Smooth muscle cell (in vitro differentiated cells): ENCODE results near the gene MED27. TPM values are rescaled to one million over a fixed set of nuclear protein-coding genes. Genes with fewer than 3 reads are reported as not detected.

Experiments used
- DNase-seq: peaks from one replicate; lab custom pipeline; 2025; ENCODE audit not compliant: unreplicated experiment; lab: John Stamatoyannopoulos, UW
- H2AFZ ChIP-seq: fragments of 200-600 bp; sonication (generic); 2 replicates; pipeline ENCODE4 v1.6.0; 2016; ENCODE audit warnings: antibody characterized with exemption, low read depth, mild to moderate bottlenecking
- H3F3A ChIP-seq: fragments of 200-600 bp; sonication (generic); 2 replicates; pipeline ENCODE4 v1.6.0; 2017; ENCODE audit warnings: antibody characterized with exemption, low read depth
- H3K27ac ChIP-seq: fragments of 200-600 bp; sonication (generic); 2 replicates; pipeline ENCODE4 v1.5.1; 2016; ENCODE audit warnings: low read depth, mild to moderate bottlenecking
- H3K27me3 ChIP-seq: fragments of 200-600 bp; sonication (generic); 2 replicates; pipeline ENCODE4 v1.6.1; 2016; ENCODE audit warnings: low read depth, mild to moderate bottlenecking
- H3K36me3 ChIP-seq: fragments of 200-600 bp; sonication (generic); 2 replicates; pipeline ENCODE4 v1.5.1; 2016; ENCODE audit warnings: low read depth
- H3K4me1 ChIP-seq: fragments of 200-600 bp; sonication (generic); 2 replicates; pipeline ENCODE4 v1.5.1; 2016; ENCODE audit warnings: low read depth
- H3K4me2 ChIP-seq: fragments of 200-600 bp; sonication (generic); 2 replicates; pipeline ENCODE4 v1.6.0; 2016; ENCODE audit warnings: mild to moderate bottlenecking
- H3K4me3 ChIP-seq: fragments of 200-600 bp; sonication (generic); 2 replicates; pipeline ENCODE4 v1.5.1; 2016; ENCODE audit warnings: mild to moderate bottlenecking
- H3K79me2 ChIP-seq: fragments of 200-600 bp; sonication (generic); 2 replicates; pipeline ENCODE4 v1.6.0; 2016; ENCODE audit warnings: low read depth, mild to moderate bottlenecking
- H3K9ac ChIP-seq: fragments of 200-600 bp; sonication (generic); 2 replicates; pipeline ENCODE4 v1.6.0; 2016; ENCODE audit warnings: low read depth
- H3K9me3 ChIP-seq: fragments of 200-600 bp; sonication (generic); replicated peaks from 2 replicates; pipeline ENCODE4 v1.5.1; 2016; ENCODE audit warnings: low read depth
- H4K20me1 ChIP-seq: fragments of 200-600 bp; sonication (generic); 2 replicates; pipeline ENCODE4 v1.6.0; 2016; ENCODE audit warnings: low read depth
- WGBS: methylation state at CpG from one replicate; pipeline ENCODE4 v1.1.7; 2016; ENCODE audit warnings: low lambda C conversion rate; 5-methylcytosine and 5-hydroxymethylcytosine counted together
- polyA plus RNA-seq: library from polyadenylated mRNA; unstranded; fragments of >200 nt; fragmentation: Nextera tagmentation; extraction: Ambion mirVana; gene quantifications from 2 replicates; pipeline ENCODE4 v1.2.1, GENCODE V29; 2016
- total RNA-seq: library from RNA; depleted of rRNA; stranded (reverse); fragments of >200 nt; gene quantifications from 2 replicates; pipeline ENCODE4 v1.2.3, GENCODE V29; 2014
- TF ChIP-seq, protein P1 (sequence below): fragments of 200-600 bp; sonication (generic); IDR thresholded peaks from 2 replicates; pipeline ENCODE4 v1.5.1; 2017; ENCODE audit warnings: borderline replicate concordance, mild to moderate bottlenecking, antibody characterized with exemption; ENCODE audit not compliant: insufficient read depth, poor library complexity, severe bottlenecking

MED27 gene
- total and polyA plus RNA-seq, 2 experiments from 2014 or later = 24.0 to 50.0 TPM

DNA sequence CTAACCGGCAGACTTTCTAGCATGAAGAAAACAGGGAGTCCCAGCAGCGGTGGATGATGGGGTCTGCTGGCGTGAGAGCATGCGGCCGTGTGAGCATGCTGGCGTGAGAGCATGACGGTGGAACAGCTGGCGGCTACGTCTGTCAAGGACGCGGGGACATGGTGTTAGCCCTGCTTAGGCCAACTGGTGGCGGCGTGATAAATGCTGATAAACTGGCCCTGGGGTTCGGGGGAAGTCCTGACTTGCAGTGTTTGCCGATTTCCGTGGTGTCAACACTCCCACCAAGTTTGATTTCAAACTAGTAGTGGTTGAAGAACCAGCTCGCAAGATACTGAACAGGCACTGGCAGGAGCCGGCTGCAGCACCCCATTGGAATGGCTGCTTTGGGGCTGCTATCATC, 217.4 kb downstream of the MED27 start:
- H3K9me3 ChIP-seq = no peaks in the 10 kb centered on the region
- H3K27me3 ChIP-seq = no peaks in the 10 kb centered on the region
- no peak overlapping the region for H3K4me2 ChIP-seq
- no peaks in the 10 kb centered on the region for H3K4me1 ChIP-seq
- 91% methylated on average over 18 of the region's 18 CpGs for WGBS
- no peaks in the 10 kb centered on the region for H3K79me2 ChIP-seq
- TF ChIP-seq, protein P1, sequence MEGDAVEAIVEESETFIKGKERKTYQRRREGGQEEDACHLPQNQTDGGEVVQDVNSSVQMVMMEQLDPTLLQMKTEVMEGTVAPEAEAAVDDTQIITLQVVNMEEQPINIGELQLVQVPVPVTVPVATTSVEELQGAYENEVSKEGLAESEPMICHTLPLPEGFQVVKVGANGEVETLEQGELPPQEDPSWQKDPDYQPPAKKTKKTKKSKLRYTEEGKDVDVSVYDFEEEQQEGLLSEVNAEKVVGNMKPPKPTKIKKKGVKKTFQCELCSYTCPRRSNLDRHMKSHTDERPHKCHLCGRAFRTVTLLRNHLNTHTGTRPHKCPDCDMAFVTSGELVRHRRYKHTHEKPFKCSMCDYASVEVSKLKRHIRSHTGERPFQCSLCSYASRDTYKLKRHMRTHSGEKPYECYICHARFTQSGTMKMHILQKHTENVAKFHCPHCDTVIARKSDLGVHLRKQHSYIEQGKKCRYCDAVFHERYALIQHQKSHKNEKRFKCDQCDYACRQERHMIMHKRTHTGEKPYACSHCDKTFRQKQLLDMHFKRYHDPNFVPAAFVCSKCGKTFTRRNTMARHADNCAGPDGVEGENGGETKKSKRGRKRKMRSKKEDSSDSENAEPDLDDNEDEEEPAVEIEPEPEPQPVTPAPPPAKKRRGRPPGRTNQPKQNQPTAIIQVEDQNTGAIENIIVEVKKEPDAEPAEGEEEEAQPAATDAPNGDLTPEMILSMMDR = no peak
- H4K20me1 ChIP-seq = peaks cover under 1% of the 10 kb centered on the region
- DNase-seq = no peak
- no peaks in the 10 kb centered on the region for H3K36me3 ChIP-seq
- no peak overlapping the region for H3K9ac ChIP-seq
- no peak overlapping the region for H3K27ac ChIP-seq
- no peak overlapping the region for H2AFZ ChIP-seq
- H3F3A ChIP-seq = no peaks in the 10 kb centered on the region
- no peak overlapping the region for H3K4me3 ChIP-seq

DNA sequence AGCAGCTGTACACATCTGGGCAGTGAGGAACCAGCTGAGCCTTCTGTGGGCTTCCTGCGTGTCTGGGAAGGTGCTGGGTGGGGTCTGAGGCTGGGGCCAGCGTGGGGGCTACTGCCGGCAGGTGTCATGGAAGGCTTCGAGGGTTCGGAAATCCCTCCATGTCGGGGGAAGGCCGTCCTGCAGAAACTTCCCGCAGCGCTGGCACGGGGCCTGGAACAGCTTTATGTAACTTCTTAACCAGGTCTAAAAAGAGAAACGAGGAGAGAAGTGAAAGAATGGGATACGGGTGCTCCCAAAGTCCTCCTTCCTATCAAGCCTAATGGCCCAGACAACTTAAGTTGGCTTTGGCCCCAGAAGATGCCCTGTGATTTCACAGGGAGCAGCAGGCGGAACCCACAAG, 219.2 kb downstream of the MED27 start:
- H3K4me1 ChIP-seq = no peaks in the 10 kb centered on the region
- H2AFZ ChIP-seq = no peak overlapping the region
- no peaks in the 10 kb centered on the region for H3K27me3 ChIP-seq
- no peaks in the 10 kb centered on the region for H3K9me3 ChIP-seq
- no peak overlapping the region for H3K9ac ChIP-seq
- TF ChIP-seq, protein P1 = no peak
- 96% methylated on average over 13 of the region's 13 CpGs for WGBS
- H4K20me1 ChIP-seq = no peaks in the 10 kb centered on the region
- no peaks in the 10 kb centered on the region for H3F3A ChIP-seq
- no peak overlapping the region for H3K4me3 ChIP-seq
- no peak overlapping the region for H3K27ac ChIP-seq
- H3K4me2 ChIP-seq = no peak overlapping the region
- no peaks in the 10 kb centered on the region for H3K79me2 ChIP-seq
- no peaks in the 10 kb centered on the region for H3K36me3 ChIP-seq
- DNase-seq = no peak

DNA sequence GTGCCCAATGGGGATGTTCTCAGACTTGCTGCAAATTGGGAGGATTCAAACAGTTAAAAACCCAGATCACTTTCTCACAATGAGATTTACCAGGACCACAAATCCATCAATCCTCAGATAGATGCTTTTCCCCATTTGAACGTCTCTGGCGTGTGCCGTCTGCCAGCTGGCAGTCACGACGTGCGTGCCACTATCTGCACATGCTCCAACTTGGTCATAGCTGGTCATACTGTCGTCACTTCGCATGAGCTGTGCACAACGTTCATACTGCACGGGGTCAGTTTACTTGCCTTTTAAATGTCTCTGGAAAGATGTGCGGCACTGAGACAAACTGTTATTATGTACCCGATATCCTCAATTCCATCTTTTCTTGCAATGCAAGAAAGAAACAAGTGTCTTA, 221.5 kb downstream of the MED27 start:
- Histone ChIP-seq H4K20me1 (no peaks in the 10 kb centered on the region), H3K4me1 (no peaks in the 10 kb centered on the region), H3K36me3 (no peaks in the 10 kb centered on the region), H2AFZ (no peak overlapping the region), H3K9ac (no peak overlapping the region), H3K4me2 (no peak overlapping the region), H3K4me3 (no peak overlapping the region), H3K27me3 (no peaks in the 10 kb centered on the region), H3F3A (no peaks in the 10 kb centered on the region), H3K9me3 (no peaks in the 10 kb centered on the region), H3K27ac (no peak overlapping the region), H3K79me2 (no peaks in the 10 kb centered on the region)
- DNase-seq = no peak
- 94% methylated on average over 12 of the region's 12 CpGs for WGBS
- TF ChIP-seq, protein P1 = no peak

DNA sequence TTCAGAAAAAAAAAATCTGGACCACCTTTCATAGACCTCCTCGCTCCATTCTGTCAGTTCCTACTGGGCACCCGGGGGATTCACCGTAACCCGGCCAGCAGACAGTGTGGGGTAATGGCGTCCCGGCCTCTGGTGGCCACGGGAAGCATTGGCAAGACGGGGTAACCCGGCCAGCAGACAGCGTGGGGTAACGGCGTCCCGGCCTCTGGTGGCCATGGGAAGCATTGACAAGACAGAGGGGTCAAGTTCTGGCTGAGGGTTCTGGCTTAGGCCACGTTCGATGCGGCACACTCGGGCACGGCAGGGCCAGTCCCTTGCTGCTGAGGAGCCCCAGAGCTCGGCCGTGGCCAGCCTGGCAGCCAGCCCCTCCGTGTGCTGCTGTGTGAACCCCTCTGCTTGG, 223.6 kb downstream of the MED27 start:
- no peaks in the 10 kb centered on the region for H3F3A ChIP-seq
- no peak overlapping the region for H3K4me3 ChIP-seq
- no peak overlapping the region for H3K27ac ChIP-seq
- H3K4me1 ChIP-seq = no peaks in the 10 kb centered on the region
- no peak for DNase-seq
- TF ChIP-seq, protein P1 = no peak
- H3K27me3 ChIP-seq = no peaks in the 10 kb centered on the region
- no peak overlapping the region for H2AFZ ChIP-seq
- no peaks in the 10 kb centered on the region for H3K36me3 ChIP-seq
- H3K4me2 ChIP-seq = no peak overlapping the region
- H3K79me2 ChIP-seq = no peaks in the 10 kb centered on the region
- 73% methylated on average over 21 of the region's 21 CpGs for WGBS
- H3K9ac ChIP-seq = no peak overlapping the region
- H3K9me3 ChIP-seq = no peaks in the 10 kb centered on the region
- H4K20me1 ChIP-seq = no peaks in the 10 kb centered on the region
